Activated CD8-positive, alpha-beta memory T cell treated with anti-CD3 and anti-CD28 coated beads, Interleukin-2, amount 50 U/mL, for 24 hours (primary cell): ENCODE results near the gene TNFRSF6B.

Source experiments
- DNase-seq: peaks from one replicate; pipeline ENCODE4 v3.0.0-alpha.2; 2020; ENCODE audit errors: extremely low read depth

Gene TNFRSF6B

GRCh38 chr20:63685269-63686026 lies 11.0 kb upstream of the TNFRSF6B start:
- no peak for DNase-seq

GRCh38 chr20:63686094-63686491 lies 10.4 kb upstream of the TNFRSF6B start:
- no peak for DNase-seq

GRCh38 chr20:63686492-63687321 lies 9.7 kb upstream of the TNFRSF6B start:
- DNase-seq: no peak

GRCh38 chr20:63687419-63688178 lies 8.9 kb upstream of the TNFRSF6B start:
- no peak for DNase-seq

- DNase-seq: no peak
These were observed 8.0 kb upstream of the TNFRSF6B start for GRCh38 chr20:63688228-63689045.

GRCh38 chr20:63689046-63690002 lies 7.1 kb upstream of the TNFRSF6B start:
- DNase-seq: no peak

- DNase-seq: no peak
These were observed 6.2 kb upstream of the TNFRSF6B start for GRCh38 chr20:63690003-63690897.

- no peak for DNase-seq
These were observed 5.3 kb upstream of the TNFRSF6B start for GRCh38 chr20:63690898-63691710.

GRCh38 chr20:63691711-63692435 lies 4.6 kb upstream of the TNFRSF6B start:
- no peak for DNase-seq

GRCh38 chr20:63692436-63693082 lies 3.9 kb upstream of the TNFRSF6B start:
- no peak for DNase-seq

GRCh38 chr20:63693083-63693732 lies 3.2 kb upstream of the TNFRSF6B start:
- no peak for DNase-seq

- DNase-seq: no peak
These were observed 2.5 kb upstream of the TNFRSF6B start for GRCh38 chr20:63693733-63694583.

- DNase-seq: no peak
These were observed 1.6 kb upstream of the TNFRSF6B start for GRCh38 chr20:63694584-63695423.

GRCh38 chr20:63695424-63696305 lies 787 bp upstream of the TNFRSF6B start:
- DNase-seq: no peak
